Liver (tissue), 3 donors: ENCODE results near the gene TMEM45A.

Source experiments
- EGR1 ChIP-seq, 2 donors: IDR thresholded peaks; 2 replicates each; pipeline ENCODE4 v1.6.1; 2016 to 2018; ENCODE audit warnings: antibody characterized with exemption in 2 of 2, low read depth in 2 of 2
- GABPA ChIP-seq, 2 donors: IDR thresholded peaks in 1 of 2; conservative IDR thresholded peaks in 1 of 2; 2 replicates each; pipeline ENCODE4 v1.6.1; 2016; ENCODE audit warnings: antibody characterized with exemption in 2 of 2, mild to moderate bottlenecking in 1 of 2, moderate library complexity in 1 of 2
- JUND ChIP-seq, 2 donors: IDR thresholded peaks; 2 replicates each; pipeline ENCODE4 v1.6.1; 2016; ENCODE audit warnings: antibody characterized with exemption in 2 of 2
- RAD21 ChIP-seq, 2 donors: IDR thresholded peaks; 2 replicates each; pipeline ENCODE4 v1.6.1; 2016; ENCODE audit warnings: antibody characterized with exemption in 2 of 2, mild to moderate bottlenecking in 2 of 2
- RXRA ChIP-seq, 2 donors: IDR thresholded peaks; 2 replicates each; pipeline ENCODE4 v1.6.1; 2017 to 2018; ENCODE audit warnings: antibody characterized with exemption in 2 of 2, mild to moderate bottlenecking in 1 of 2
- TAF1 ChIP-seq: conservative IDR thresholded peaks from 2 replicates; pipeline ENCODE4 v1.6.1; 2016; ENCODE audit warnings: antibody characterized with exemption, mild to moderate bottlenecking
- TF ChIP-seq, protein P1 (sequence below): fragments of 150-350 bp; IDR thresholded peaks from 2 replicates; pipeline ENCODE4 v1.5.1; 2017; ENCODE audit warnings: improper control_type of control experiment, low read depth, low read length; ENCODE audit not compliant: missing input control
- TF ChIP-seq, protein P2 (sequence below): IDR thresholded peaks from 2 replicates; pipeline ENCODE4 v1.6.1; 2016; ENCODE audit warnings: antibody characterized with exemption, mild to moderate bottlenecking
- TF ChIP-seq, protein P3 (sequence below): IDR thresholded peaks from 2 replicates; pipeline ENCODE4 v1.6.1; 2016; ENCODE audit warnings: antibody characterized with exemption
- TF ChIP-seq, protein P4 (sequence below): IDR thresholded peaks from 2 replicates; pipeline ENCODE4 v1.6.1; 2016; ENCODE audit warnings: antibody characterized with exemption
- TF ChIP-seq, protein P5 (sequence below): IDR thresholded peaks from 2 replicates; pipeline ENCODE4 v1.6.1; 2016; ENCODE audit warnings: antibody characterized with exemption
- donor health status: healthy.
- donor health status: healthy.

DNA sequence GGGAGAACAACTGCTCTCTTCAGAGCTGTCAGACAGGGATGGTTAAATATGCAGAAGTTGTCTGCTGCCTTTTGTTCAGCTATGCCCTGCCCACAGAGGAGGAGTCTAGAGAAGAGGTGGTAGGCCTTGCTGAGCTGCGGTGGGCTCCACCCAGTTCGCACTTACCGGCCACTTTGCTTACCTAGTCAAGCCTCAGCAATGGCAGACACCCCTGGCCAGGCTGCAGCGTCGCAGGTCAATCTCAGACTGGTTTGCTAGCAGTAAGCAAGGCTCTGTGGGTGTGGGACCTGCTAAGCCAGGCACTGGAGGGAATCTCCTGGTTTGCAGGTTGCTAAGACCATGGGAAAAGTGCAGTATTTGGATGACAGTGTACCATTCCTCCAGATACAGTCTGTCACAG is 12.3 kb upstream of the TMEM45A start:
- TF ChIP-seq, protein P1, sequence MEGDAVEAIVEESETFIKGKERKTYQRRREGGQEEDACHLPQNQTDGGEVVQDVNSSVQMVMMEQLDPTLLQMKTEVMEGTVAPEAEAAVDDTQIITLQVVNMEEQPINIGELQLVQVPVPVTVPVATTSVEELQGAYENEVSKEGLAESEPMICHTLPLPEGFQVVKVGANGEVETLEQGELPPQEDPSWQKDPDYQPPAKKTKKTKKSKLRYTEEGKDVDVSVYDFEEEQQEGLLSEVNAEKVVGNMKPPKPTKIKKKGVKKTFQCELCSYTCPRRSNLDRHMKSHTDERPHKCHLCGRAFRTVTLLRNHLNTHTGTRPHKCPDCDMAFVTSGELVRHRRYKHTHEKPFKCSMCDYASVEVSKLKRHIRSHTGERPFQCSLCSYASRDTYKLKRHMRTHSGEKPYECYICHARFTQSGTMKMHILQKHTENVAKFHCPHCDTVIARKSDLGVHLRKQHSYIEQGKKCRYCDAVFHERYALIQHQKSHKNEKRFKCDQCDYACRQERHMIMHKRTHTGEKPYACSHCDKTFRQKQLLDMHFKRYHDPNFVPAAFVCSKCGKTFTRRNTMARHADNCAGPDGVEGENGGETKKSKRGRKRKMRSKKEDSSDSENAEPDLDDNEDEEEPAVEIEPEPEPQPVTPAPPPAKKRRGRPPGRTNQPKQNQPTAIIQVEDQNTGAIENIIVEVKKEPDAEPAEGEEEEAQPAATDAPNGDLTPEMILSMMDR = no peak
- TF ChIP-seq GABPA (IDR thresholded peaks at IDR 0.05 in 1 of 2, conservative IDR thresholded peaks at IDR 0.05 in 1 of 2) = no peak
- TF ChIP-seq, protein P2, sequence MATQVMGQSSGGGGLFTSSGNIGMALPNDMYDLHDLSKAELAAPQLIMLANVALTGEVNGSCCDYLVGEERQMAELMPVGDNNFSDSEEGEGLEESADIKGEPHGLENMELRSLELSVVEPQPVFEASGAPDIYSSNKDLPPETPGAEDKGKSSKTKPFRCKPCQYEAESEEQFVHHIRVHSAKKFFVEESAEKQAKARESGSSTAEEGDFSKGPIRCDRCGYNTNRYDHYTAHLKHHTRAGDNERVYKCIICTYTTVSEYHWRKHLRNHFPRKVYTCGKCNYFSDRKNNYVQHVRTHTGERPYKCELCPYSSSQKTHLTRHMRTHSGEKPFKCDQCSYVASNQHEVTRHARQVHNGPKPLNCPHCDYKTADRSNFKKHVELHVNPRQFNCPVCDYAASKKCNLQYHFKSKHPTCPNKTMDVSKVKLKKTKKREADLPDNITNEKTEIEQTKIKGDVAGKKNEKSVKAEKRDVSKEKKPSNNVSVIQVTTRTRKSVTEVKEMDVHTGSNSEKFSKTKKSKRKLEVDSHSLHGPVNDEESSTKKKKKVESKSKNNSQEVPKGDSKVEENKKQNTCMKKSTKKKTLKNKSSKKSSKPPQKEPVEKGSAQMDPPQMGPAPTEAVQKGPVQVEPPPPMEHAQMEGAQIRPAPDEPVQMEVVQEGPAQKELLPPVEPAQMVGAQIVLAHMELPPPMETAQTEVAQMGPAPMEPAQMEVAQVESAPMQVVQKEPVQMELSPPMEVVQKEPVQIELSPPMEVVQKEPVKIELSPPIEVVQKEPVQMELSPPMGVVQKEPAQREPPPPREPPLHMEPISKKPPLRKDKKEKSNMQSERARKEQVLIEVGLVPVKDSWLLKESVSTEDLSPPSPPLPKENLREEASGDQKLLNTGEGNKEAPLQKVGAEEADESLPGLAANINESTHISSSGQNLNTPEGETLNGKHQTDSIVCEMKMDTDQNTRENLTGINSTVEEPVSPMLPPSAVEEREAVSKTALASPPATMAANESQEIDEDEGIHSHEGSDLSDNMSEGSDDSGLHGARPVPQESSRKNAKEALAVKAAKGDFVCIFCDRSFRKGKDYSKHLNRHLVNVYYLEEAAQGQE = no peak
- no peak for TF ChIP-seq TAF1
- no peak for TF ChIP-seq EGR1 (IDR thresholded peaks at IDR 0.05; ENCODE audit: low read depth in 2 of 2)
- TF ChIP-seq RXRA (IDR thresholded peaks at IDR 0.05) = no peak
- TF ChIP-seq, protein P3, sequence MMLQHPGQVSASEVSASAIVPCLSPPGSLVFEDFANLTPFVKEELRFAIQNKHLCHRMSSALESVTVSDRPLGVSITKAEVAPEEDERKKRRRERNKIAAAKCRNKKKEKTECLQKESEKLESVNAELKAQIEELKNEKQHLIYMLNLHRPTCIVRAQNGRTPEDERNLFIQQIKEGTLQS = no peak
- TF ChIP-seq JUND (IDR thresholded peaks at IDR 0.05) = no peak
- no peak for TF ChIP-seq RAD21 (IDR thresholded peaks at IDR 0.05)
- TF ChIP-seq, protein P4, sequence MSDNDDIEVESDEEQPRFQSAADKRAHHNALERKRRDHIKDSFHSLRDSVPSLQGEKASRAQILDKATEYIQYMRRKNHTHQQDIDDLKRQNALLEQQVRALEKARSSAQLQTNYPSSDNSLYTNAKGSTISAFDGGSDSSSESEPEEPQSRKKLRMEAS = no peak
- TF ChIP-seq, protein P5, sequence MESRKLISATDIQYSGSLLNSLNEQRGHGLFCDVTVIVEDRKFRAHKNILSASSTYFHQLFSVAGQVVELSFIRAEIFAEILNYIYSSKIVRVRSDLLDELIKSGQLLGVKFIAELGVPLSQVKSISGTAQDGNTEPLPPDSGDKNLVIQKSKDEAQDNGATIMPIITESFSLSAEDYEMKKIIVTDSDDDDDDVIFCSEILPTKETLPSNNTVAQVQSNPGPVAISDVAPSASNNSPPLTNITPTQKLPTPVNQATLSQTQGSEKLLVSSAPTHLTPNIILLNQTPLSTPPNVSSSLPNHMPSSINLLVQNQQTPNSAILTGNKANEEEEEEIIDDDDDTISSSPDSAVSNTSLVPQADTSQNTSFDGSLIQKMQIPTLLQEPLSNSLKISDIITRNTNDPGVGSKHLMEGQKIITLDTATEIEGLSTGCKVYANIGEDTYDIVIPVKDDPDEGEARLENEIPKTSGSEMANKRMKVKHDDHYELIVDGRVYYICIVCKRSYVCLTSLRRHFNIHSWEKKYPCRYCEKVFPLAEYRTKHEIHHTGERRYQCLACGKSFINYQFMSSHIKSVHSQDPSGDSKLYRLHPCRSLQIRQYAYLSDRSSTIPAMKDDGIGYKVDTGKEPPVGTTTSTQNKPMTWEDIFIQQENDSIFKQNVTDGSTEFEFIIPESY = no peak
